Fibroblast of pulmonary artery (primary cell): ENCODE results near the gene WARS2.

Experiments
- DNase-seq: peaks from one replicate; pipeline ENCODE4 v3.0.0-alpha.2; 2010; ENCODE audit warnings: low read depth
- H3K4me3 ChIP-seq: replicated peaks from 2 replicates; pipeline ENCODE4 v1.5.1; 2011; ENCODE audit warnings: low read depth, mild to moderate bottlenecking, control low read depth, low read length, moderate library complexity
- CTCF ChIP-seq: IDR thresholded peaks from 2 replicates; pipeline ENCODE4 v1.5.1; 2011; ENCODE audit warnings: mild to moderate bottlenecking, control low read depth, low read length, inconsistent platforms; ENCODE audit errors: missing control alignments

Gene WARS2

DNA sequence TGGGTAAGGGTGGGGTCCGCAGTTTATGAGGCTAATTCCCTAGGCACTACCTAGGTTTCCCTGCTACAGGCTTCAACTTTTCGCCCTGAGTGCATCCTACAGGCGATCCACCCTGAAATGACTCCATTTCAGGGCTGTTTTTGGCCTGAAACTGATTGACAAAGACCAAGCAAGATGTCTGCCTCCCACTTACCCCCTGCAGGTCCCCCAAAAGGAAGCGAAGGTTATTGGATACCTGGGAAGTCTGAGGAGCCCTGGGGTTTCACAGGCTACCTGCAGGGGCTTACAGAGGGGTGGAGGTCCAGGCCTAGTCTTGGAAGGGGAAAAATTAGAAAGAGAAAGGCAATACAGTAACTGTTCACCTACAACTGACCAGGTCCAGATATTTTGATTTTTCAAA is 149.0 kb downstream of the WARS2 start:
- H3K4me3 ChIP-seq, result no peak overlapping the region
- no peak for DNase-seq
- no peak for TF ChIP-seq CTCF

GRCh38 chr1:118990513-118991152 is 149.8 kb downstream of the WARS2 start:
- no peak overlapping the region for H3K4me3 ChIP-seq

DNA sequence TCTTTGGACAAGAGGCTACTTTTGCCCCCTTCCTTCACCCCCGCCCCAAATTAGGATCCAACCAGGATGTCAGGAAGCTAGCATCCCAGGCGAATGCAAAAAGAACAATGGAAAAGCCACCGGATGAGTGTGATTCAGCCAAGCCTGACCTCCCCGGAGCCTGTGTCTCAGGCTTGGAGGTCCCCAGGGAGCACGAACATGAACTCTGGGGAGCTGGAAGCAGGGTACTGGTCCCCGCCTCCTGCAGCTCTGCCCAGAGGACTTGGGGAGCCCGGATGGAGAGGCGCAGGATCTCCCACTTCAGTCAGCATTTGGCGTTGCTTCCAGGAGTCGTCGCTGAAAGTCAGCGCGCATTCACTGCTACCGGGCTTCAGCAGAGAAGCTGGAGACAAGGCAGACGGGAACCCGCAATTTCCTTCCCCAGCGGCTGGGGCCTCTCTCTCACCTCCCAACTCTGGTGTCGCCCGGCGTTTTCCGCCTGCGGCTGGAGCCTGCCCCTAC is 150.5 kb downstream of the WARS2 start:
- DNase-seq, result peak; percentile 43
- no peak overlapping the region for H3K4me3 ChIP-seq
- no peak for TF ChIP-seq CTCF

More at GRCh38 chr1:118990513-118991152, 149.8 kb downstream of the WARS2 start:
- no peak for DNase-seq
- no peak for TF ChIP-seq CTCF

- no peak for TF ChIP-seq CTCF
These were observed 151.2 kb downstream of the WARS2 start for GRCh38 chr1:118989006-118989815.

DNA sequence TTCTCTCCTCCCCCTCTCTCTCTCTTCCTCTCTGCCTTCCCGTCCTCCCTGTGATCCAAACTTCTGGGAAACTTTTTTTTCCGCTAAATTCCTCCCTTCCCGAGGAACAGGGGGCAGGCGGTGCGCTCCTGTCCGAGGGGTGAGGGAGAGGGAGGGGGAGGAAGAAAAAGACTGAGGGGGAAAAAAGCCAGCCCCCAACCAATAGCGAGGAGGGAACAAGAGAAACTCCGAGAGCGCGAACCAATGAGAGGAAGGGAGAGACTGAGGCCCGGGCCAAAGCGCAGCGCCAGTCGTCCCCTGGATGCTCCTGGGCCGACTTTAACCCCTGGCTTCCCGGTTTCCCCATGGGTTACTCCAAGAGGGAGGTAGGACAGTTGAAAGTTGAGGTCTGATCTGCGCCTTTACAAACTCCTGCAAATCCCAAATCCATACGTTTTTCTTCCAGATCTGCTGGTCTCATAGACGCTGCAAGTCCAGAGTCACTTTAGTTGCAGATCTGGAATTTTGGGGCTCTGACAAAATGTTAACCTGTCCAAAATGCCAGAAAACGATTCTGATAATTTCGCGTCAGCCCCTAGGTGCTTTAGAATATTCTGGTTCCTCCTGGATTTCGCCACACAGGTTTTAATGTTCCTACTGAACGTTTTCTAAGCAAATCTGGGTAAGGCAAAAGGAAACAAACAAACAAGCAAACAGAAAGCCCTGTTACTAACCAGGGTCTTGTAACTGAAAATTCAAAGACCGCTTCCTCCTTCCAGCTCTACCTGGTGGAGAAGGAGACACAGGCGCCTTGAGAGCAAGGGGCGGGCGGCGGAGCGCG is 152.1 kb downstream of the WARS2 start, which contains the start of gene TBX15:
TSS of gene TBX15 (minus strand) at position 158 of the 820 bp plus-strand sequence. CDS start 548 bp downstream, outside the sequence.
- H3K4me3 ChIP-seq, result peak within 1 kb of the TSS; percentile 41
- no peak for TF ChIP-seq CTCF
- DNase-seq, result no peak

More at GRCh38 chr1:118989006-118989815, 151.2 kb downstream of the WARS2 start:
- no peak overlapping the region for H3K4me3 ChIP-seq
- no peak for DNase-seq

DNA sequence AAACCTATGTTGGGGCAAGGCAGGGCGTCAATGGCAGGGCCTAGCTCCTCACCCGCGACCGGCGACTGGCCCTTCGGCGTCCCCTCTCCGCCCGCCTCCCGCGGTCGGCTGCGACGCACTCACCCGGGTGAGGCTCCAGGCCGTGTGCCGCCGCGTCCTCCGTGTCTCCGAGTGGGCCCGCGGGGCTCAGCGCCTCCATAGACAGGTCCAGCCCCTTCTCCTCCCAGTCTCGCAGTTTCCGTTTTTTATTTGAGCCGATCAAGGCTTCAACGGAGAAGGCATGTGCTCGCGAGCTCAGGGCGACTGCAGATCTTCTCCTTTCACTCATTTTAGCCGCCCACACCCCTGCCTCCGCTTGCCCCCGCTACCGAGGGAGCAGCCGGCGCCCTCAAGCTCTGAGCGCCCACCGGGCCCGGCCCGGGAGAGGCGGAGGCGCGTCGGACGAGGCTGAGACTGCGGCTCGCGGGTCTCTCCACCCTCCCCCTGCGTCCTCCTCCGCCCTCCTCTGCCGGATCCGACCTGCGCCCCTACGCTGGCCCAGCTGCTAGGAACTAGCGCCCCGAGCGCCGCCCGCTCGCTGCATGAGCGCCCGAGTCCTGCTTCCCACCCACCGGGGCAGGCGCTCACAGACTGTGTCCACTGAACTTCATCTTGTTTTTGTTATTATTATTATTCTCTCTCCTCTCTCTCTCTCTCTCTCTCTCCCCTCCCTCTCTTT is 152.8 kb downstream of the WARS2 start:
- DNase-seq, result no peak
- no peak for TF ChIP-seq CTCF
- H3K4me3 ChIP-seq, result peak overlapping the region; percentile 41
